H9 (cell line): ENCODE results near the gene STAMBPL1. TPM values are rescaled to one million over a fixed set of nuclear protein-coding genes. Genes with fewer than 3 reads are reported as not detected.

ENCODE experiments used
- DNase-seq: peaks from one replicate; pipeline ENCODE4 v3.0.0-alpha.2; 2017
- H2AFZ ChIP-seq: one replicate; pipeline ENCODE4 v1.6.1; 2013; ENCODE audit warnings: mild to moderate bottlenecking, low read length, control low read depth, moderate library complexity
- H2AK5ac ChIP-seq: 2 replicates; pipeline ENCODE4 v1.6.1; 2013; ENCODE audit warnings: low read length, control low read depth, mixed read lengths; ENCODE audit not compliant: insufficient read length
- H2BK120ac ChIP-seq: one replicate; pipeline ENCODE4 v1.6.1; 2013; ENCODE audit warnings: low read depth, mild to moderate bottlenecking, low read length, control low read depth, inconsistent platforms; ENCODE audit not compliant: poor library complexity, severe bottlenecking
- H2BK12ac ChIP-seq: 2 replicates; pipeline ENCODE4 v1.6.1; 2013; ENCODE audit warnings: low read length, control low read depth, mixed read lengths, low read depth; ENCODE audit not compliant: insufficient read length
- H2BK15ac ChIP-seq: 2 replicates; pipeline ENCODE4 v1.6.1; 2013; ENCODE audit warnings: low read depth, low read length, control low read depth
- H2BK20ac ChIP-seq: one replicate; pipeline ENCODE4 v1.6.1; 2013; ENCODE audit warnings: low read depth, mild to moderate bottlenecking, low read length, control low read depth, inconsistent platforms; ENCODE audit not compliant: poor library complexity, severe bottlenecking
- H2BK5ac ChIP-seq: 2 replicates; pipeline ENCODE4 v1.6.1; 2013; ENCODE audit warnings: low read length, control low read depth, mixed read lengths; ENCODE audit not compliant: insufficient read length
- H3K14ac ChIP-seq: 2 replicates; pipeline ENCODE4 v1.6.1; 2013; ENCODE audit warnings: low read length, control low read depth; ENCODE audit not compliant: insufficient read depth
- H3K18ac ChIP-seq: 2 replicates; pipeline ENCODE4 v1.6.1; 2013; ENCODE audit warnings: low read depth, mild to moderate bottlenecking, mixed read lengths, low read length, control low read depth; ENCODE audit not compliant: insufficient read length
- H3K23ac ChIP-seq: 2 replicates; pipeline ENCODE4 v1.6.1; 2013; ENCODE audit warnings: low read length, control low read depth, mixed read lengths, low read depth; ENCODE audit not compliant: insufficient read length
- H3K23me2 ChIP-seq: 2 replicates; pipeline ENCODE4 v1.6.1; 2013; ENCODE audit warnings: low read depth, mild to moderate bottlenecking, mixed read lengths, low read length, control low read depth; ENCODE audit not compliant: insufficient read length, poor library complexity, severe bottlenecking
- H3K27ac ChIP-seq: 2 replicates; pipeline ENCODE4 v1.5.1; 2013; ENCODE audit warnings: low read length, control low read depth, mixed read lengths, low read depth; ENCODE audit not compliant: insufficient read length
- H3K27me3 ChIP-seq: 2 replicates; pipeline ENCODE4 v1.6.1; 2013; ENCODE audit warnings: low read length, control low read depth, inconsistent platforms; ENCODE audit not compliant: insufficient read depth
- H3K4ac ChIP-seq: 2 replicates; pipeline ENCODE4 v1.6.1; 2013; ENCODE audit warnings: low read depth, mild to moderate bottlenecking, control low read depth, inconsistent platforms, low read length, moderate library complexity
- H3K4me1 ChIP-seq: 2 replicates; pipeline ENCODE4 v1.6.1; 2013; ENCODE audit warnings: low read length, control low read depth, inconsistent platforms; ENCODE audit not compliant: insufficient read depth
- H3K4me2 ChIP-seq: 2 replicates; pipeline ENCODE4 v1.6.1; 2013; ENCODE audit warnings: low read length, control low read depth, mixed read lengths; ENCODE audit not compliant: insufficient read length, insufficient read depth
- H3K56ac ChIP-seq: 2 replicates; pipeline ENCODE4 v1.6.1; 2013; ENCODE audit warnings: low read depth, mild to moderate bottlenecking, mixed read lengths, low read length, control low read depth; ENCODE audit not compliant: insufficient read length
- H3K79me1 ChIP-seq: 2 replicates; pipeline ENCODE4 v1.6.1; 2013; ENCODE audit warnings: low read depth, mild to moderate bottlenecking, moderate library complexity, low read length, control low read depth, inconsistent platforms; ENCODE audit not compliant: insufficient read depth, poor library complexity, severe bottlenecking
- H3K79me2 ChIP-seq: 2 replicates; pipeline ENCODE4 v1.6.1; 2013; ENCODE audit warnings: low read length, control low read depth, inconsistent platforms; ENCODE audit not compliant: insufficient read depth
- H3K9ac ChIP-seq: 2 replicates; pipeline ENCODE4 v1.6.1; 2013; ENCODE audit warnings: low read length, control low read depth, mixed read lengths; ENCODE audit not compliant: insufficient read length; ENCODE audit errors: extremely low read depth
- H3K9me3 ChIP-seq: one replicate; pipeline ENCODE4 v1.6.1; 2013; ENCODE audit warnings: low read depth, low read length, inconsistent platforms; ENCODE audit not compliant: control insufficient read depth
- H3T11ph ChIP-seq: one replicate; pipeline ENCODE4 v1.6.1; 2013; ENCODE audit warnings: mild to moderate bottlenecking, low read length, control low read depth, inconsistent platforms
- H4K20me1 ChIP-seq: one replicate; pipeline ENCODE4 v1.6.1; 2013; ENCODE audit not compliant: control insufficient read depth, insufficient read length, insufficient read depth
- H4K5ac ChIP-seq: 2 replicates; pipeline ENCODE4 v1.6.1; 2013; ENCODE audit warnings: low read depth, mild to moderate bottlenecking, mixed read lengths, low read length, control low read depth; ENCODE audit not compliant: insufficient read length
- H4K8ac ChIP-seq: replicated peaks from 2 replicates; pipeline ENCODE4 v1.6.1; 2013; ENCODE audit warnings: low read length, control low read depth, mixed read lengths, low read depth; ENCODE audit not compliant: insufficient read length
- H4K91ac ChIP-seq: 2 replicates; pipeline ENCODE4 v1.6.1; 2013; ENCODE audit warnings: low read depth, mild to moderate bottlenecking, moderate library complexity, mixed read lengths, low read length, control low read depth; ENCODE audit not compliant: insufficient read length
- H3K27ac Mint-ChIP-seq, 3 experiments: 2 replicates in 2 of 3; 3 replicates in 1 of 3; pipeline ENCODE4 v1.8.0; 2020 to 2021; ENCODE audit warnings: mixed read lengths in 3 of 3, mild to moderate bottlenecking in 1 of 3, moderate library complexity in 1 of 3
- H3K27me3 Mint-ChIP-seq: 2 replicates; pipeline ENCODE4 v1.8.0; 2021; ENCODE audit warnings: low read depth, mild to moderate bottlenecking, moderate library complexity, mixed read lengths
- H3K36me3 Mint-ChIP-seq, 3 experiments: 2 replicates in 2 of 3; 3 replicates in 1 of 3; pipeline ENCODE4 v1.8.0; 2020 to 2021; ENCODE audit warnings: low read depth in 3 of 3, mixed read lengths in 3 of 3; ENCODE audit not compliant: insufficient read depth in 1 of 3
- H3K4me1 Mint-ChIP-seq, 2 experiments: 2 replicates each; pipeline ENCODE4 v1.8.0; 2020; ENCODE audit warnings: mixed read lengths in 2 of 2
- H3K4me3 Mint-ChIP-seq, 2 experiments: 2 replicates in 1 of 2; 3 replicates in 1 of 2; pipeline ENCODE4 v1.8.0; 2020 to 2021; ENCODE audit warnings: mild to moderate bottlenecking in 2 of 2, mixed read lengths in 2 of 2, moderate library complexity in 1 of 2
- H3K9me3 Mint-ChIP-seq, 2 experiments: 2 replicates in 1 of 2; 3 replicates in 1 of 2; pipeline ENCODE4 v1.8.0; 2020; ENCODE audit warnings: mild to moderate bottlenecking in 2 of 2, mixed read lengths in 2 of 2, moderate library complexity in 1 of 2
- CTCF ChIP-seq: fragments of 200-600 bp; sonication (generic); conservative IDR thresholded peaks from 3 replicates; pipeline ENCODE4 v1.8.0; 2021; ENCODE audit warnings: antibody characterized with exemption, mild to moderate bottlenecking
- WGBS: extraction: QIAGEN DNeasy Blood & Tissue Kit; methylation state at CpG from one replicate; pipeline ENCODE4 v1.1.7; 2013; ENCODE audit warnings: missing lambda C conversion rate, low lambda C conversion rate, mixed read lengths; ENCODE audit not compliant: insufficient read length; ENCODE audit errors: extremely low coverage; 5-methylcytosine and 5-hydroxymethylcytosine counted together
- total RNA-seq: library from RNA; stranded (reverse); gene quantifications from 2 replicates; pipeline ENCODE4 v1.2.1, GENCODE V29; 2021

STAMBPL1 gene
- total RNA-seq, 1 experiment from 2014 or later, result 3.2 TPM

GRCh38 chr10:88936656-88937055 is 56.6 kb downstream of the STAMBPL1 start:
- Histone ChIP-seq H2BK120ac (no peak overlapping the region), H4K5ac (no peak overlapping the region), H3K27me3 (no peaks in the 10 kb centered on the region), H2AK5ac (no peak overlapping the region), H3K79me1 (no peaks in the 10 kb centered on the region), H3K27ac (no peak overlapping the region), H4K91ac (no peak overlapping the region), H2BK20ac (no peak overlapping the region), H3K4me2 (no peak overlapping the region), H3K9me3 (no peaks in the 10 kb centered on the region), H3K9ac (no peak overlapping the region), H2BK5ac (no peak overlapping the region), H3K4me1 (no peaks in the 10 kb centered on the region), H3K23ac (no peak overlapping the region), H3K23me2 (no peaks in the 10 kb centered on the region), H2BK12ac (no peak overlapping the region), H2AFZ (no peak overlapping the region), H3K56ac (no peak overlapping the region), H4K20me1 (no peaks in the 10 kb centered on the region), H4K8ac (no peak overlapping the region), H3K14ac (no peak overlapping the region), H3K18ac (no peak overlapping the region), H2BK15ac (no peak overlapping the region), H3T11ph (no peak overlapping the region), H3K79me2 (no peaks in the 10 kb centered on the region), H3K4ac (no peak overlapping the region)
- Mint-ChIP-seq H3K4me3 (no peak overlapping the region), H3K4me1 (peaks cover 13 to 14% of the 10 kb centered on the region in 2 experiments), H3K36me3 (no peaks in the 10 kb centered on the region), H3K27me3 (no peaks in the 10 kb centered on the region), H3K9me3 (no peaks in the 10 kb centered on the region), H3K27ac (no peak overlapping the region)
- no CpG with 5 or more reads among the region's 3 CpGs for WGBS
- TF ChIP-seq CTCF, result no peak
- no peak for DNase-seq
